H9 (cell line): Measurements from ENCODE around the gene TLX1. TPM values are rescaled to one million over a fixed set of nuclear protein-coding genes. Genes with fewer than 3 reads are reported as not detected.

Experiments
- DNase-seq: peaks from one replicate; pipeline ENCODE4 v3.0.0-alpha.2; 2017
- H2AFZ ChIP-seq: one replicate; pipeline ENCODE4 v1.6.1; 2013; ENCODE audit warnings: mild to moderate bottlenecking, low read length, control low read depth, moderate library complexity
- H2AK5ac ChIP-seq: 2 replicates; pipeline ENCODE4 v1.6.1; 2013; ENCODE audit warnings: low read length, control low read depth, mixed read lengths; ENCODE audit not compliant: insufficient read length
- H2BK120ac ChIP-seq: one replicate; pipeline ENCODE4 v1.6.1; 2013; ENCODE audit warnings: low read depth, mild to moderate bottlenecking, low read length, control low read depth, inconsistent platforms; ENCODE audit not compliant: poor library complexity, severe bottlenecking
- H2BK12ac ChIP-seq: 2 replicates; pipeline ENCODE4 v1.6.1; 2013; ENCODE audit warnings: low read length, control low read depth, mixed read lengths, low read depth; ENCODE audit not compliant: insufficient read length
- H2BK15ac ChIP-seq: 2 replicates; pipeline ENCODE4 v1.6.1; 2013; ENCODE audit warnings: low read depth, low read length, control low read depth
- H2BK20ac ChIP-seq: one replicate; pipeline ENCODE4 v1.6.1; 2013; ENCODE audit warnings: low read depth, mild to moderate bottlenecking, low read length, control low read depth, inconsistent platforms; ENCODE audit not compliant: poor library complexity, severe bottlenecking
- H2BK5ac ChIP-seq: 2 replicates; pipeline ENCODE4 v1.6.1; 2013; ENCODE audit warnings: low read length, control low read depth, mixed read lengths; ENCODE audit not compliant: insufficient read length
- H3K14ac ChIP-seq: 2 replicates; pipeline ENCODE4 v1.6.1; 2013; ENCODE audit warnings: low read length, control low read depth; ENCODE audit not compliant: insufficient read depth
- H3K18ac ChIP-seq: 2 replicates; pipeline ENCODE4 v1.6.1; 2013; ENCODE audit warnings: low read depth, mild to moderate bottlenecking, mixed read lengths, low read length, control low read depth; ENCODE audit not compliant: insufficient read length
- H3K23ac ChIP-seq: 2 replicates; pipeline ENCODE4 v1.6.1; 2013; ENCODE audit warnings: low read length, control low read depth, mixed read lengths, low read depth; ENCODE audit not compliant: insufficient read length
- H3K23me2 ChIP-seq: 2 replicates; pipeline ENCODE4 v1.6.1; 2013; ENCODE audit warnings: low read depth, mild to moderate bottlenecking, mixed read lengths, low read length, control low read depth; ENCODE audit not compliant: insufficient read length, poor library complexity, severe bottlenecking
- H3K27ac ChIP-seq: 2 replicates; pipeline ENCODE4 v1.5.1; 2013; ENCODE audit warnings: low read length, control low read depth, mixed read lengths, low read depth; ENCODE audit not compliant: insufficient read length
- H3K27me3 ChIP-seq: 2 replicates; pipeline ENCODE4 v1.6.1; 2013; ENCODE audit warnings: low read length, control low read depth, inconsistent platforms; ENCODE audit not compliant: insufficient read depth
- H3K4ac ChIP-seq: 2 replicates; pipeline ENCODE4 v1.6.1; 2013; ENCODE audit warnings: low read depth, mild to moderate bottlenecking, control low read depth, inconsistent platforms, low read length, moderate library complexity
- H3K4me1 ChIP-seq: 2 replicates; pipeline ENCODE4 v1.6.1; 2013; ENCODE audit warnings: low read length, control low read depth, inconsistent platforms; ENCODE audit not compliant: insufficient read depth
- H3K4me2 ChIP-seq: 2 replicates; pipeline ENCODE4 v1.6.1; 2013; ENCODE audit warnings: low read length, control low read depth, mixed read lengths; ENCODE audit not compliant: insufficient read length, insufficient read depth
- H3K56ac ChIP-seq: 2 replicates; pipeline ENCODE4 v1.6.1; 2013; ENCODE audit warnings: low read depth, mild to moderate bottlenecking, mixed read lengths, low read length, control low read depth; ENCODE audit not compliant: insufficient read length
- H3K79me1 ChIP-seq: 2 replicates; pipeline ENCODE4 v1.6.1; 2013; ENCODE audit warnings: low read depth, mild to moderate bottlenecking, moderate library complexity, low read length, control low read depth, inconsistent platforms; ENCODE audit not compliant: insufficient read depth, poor library complexity, severe bottlenecking
- H3K79me2 ChIP-seq: 2 replicates; pipeline ENCODE4 v1.6.1; 2013; ENCODE audit warnings: low read length, control low read depth, inconsistent platforms; ENCODE audit not compliant: insufficient read depth
- H3K9ac ChIP-seq: 2 replicates; pipeline ENCODE4 v1.6.1; 2013; ENCODE audit warnings: low read length, control low read depth, mixed read lengths; ENCODE audit not compliant: insufficient read length; ENCODE audit errors: extremely low read depth
- H3K9me3 ChIP-seq: one replicate; pipeline ENCODE4 v1.6.1; 2013; ENCODE audit warnings: low read depth, low read length, inconsistent platforms; ENCODE audit not compliant: control insufficient read depth
- H3T11ph ChIP-seq: one replicate; pipeline ENCODE4 v1.6.1; 2013; ENCODE audit warnings: mild to moderate bottlenecking, low read length, control low read depth, inconsistent platforms
- H4K20me1 ChIP-seq: one replicate; pipeline ENCODE4 v1.6.1; 2013; ENCODE audit not compliant: control insufficient read depth, insufficient read length, insufficient read depth
- H4K5ac ChIP-seq: 2 replicates; pipeline ENCODE4 v1.6.1; 2013; ENCODE audit warnings: low read depth, mild to moderate bottlenecking, mixed read lengths, low read length, control low read depth; ENCODE audit not compliant: insufficient read length
- H4K8ac ChIP-seq: replicated peaks from 2 replicates; pipeline ENCODE4 v1.6.1; 2013; ENCODE audit warnings: low read length, control low read depth, mixed read lengths, low read depth; ENCODE audit not compliant: insufficient read length
- H4K91ac ChIP-seq: 2 replicates; pipeline ENCODE4 v1.6.1; 2013; ENCODE audit warnings: low read depth, mild to moderate bottlenecking, moderate library complexity, mixed read lengths, low read length, control low read depth; ENCODE audit not compliant: insufficient read length
- H3K27ac Mint-ChIP-seq, 3 experiments: 2 replicates in 2 of 3; 3 replicates in 1 of 3; pipeline ENCODE4 v1.8.0; 2020 to 2021; ENCODE audit warnings: mixed read lengths in 3 of 3, mild to moderate bottlenecking in 1 of 3, moderate library complexity in 1 of 3
- H3K27me3 Mint-ChIP-seq: 2 replicates; pipeline ENCODE4 v1.8.0; 2021; ENCODE audit warnings: low read depth, mild to moderate bottlenecking, moderate library complexity, mixed read lengths
- H3K36me3 Mint-ChIP-seq, 3 experiments: 2 replicates in 2 of 3; 3 replicates in 1 of 3; pipeline ENCODE4 v1.8.0; 2020 to 2021; ENCODE audit warnings: low read depth in 3 of 3, mixed read lengths in 3 of 3; ENCODE audit not compliant: insufficient read depth in 1 of 3
- H3K4me1 Mint-ChIP-seq, 2 experiments: 2 replicates each; pipeline ENCODE4 v1.8.0; 2020; ENCODE audit warnings: mixed read lengths in 2 of 2
- H3K4me3 Mint-ChIP-seq, 2 experiments: 2 replicates in 1 of 2; 3 replicates in 1 of 2; pipeline ENCODE4 v1.8.0; 2020 to 2021; ENCODE audit warnings: mild to moderate bottlenecking in 2 of 2, mixed read lengths in 2 of 2, moderate library complexity in 1 of 2
- H3K9me3 Mint-ChIP-seq, 2 experiments: 2 replicates in 1 of 2; 3 replicates in 1 of 2; pipeline ENCODE4 v1.8.0; 2020; ENCODE audit warnings: mild to moderate bottlenecking in 2 of 2, mixed read lengths in 2 of 2, moderate library complexity in 1 of 2
- CTCF ChIP-seq: fragments of 200-600 bp; sonication (generic); conservative IDR thresholded peaks from 3 replicates; pipeline ENCODE4 v1.8.0; 2021; ENCODE audit warnings: antibody characterized with exemption, mild to moderate bottlenecking
- WGBS: extraction: QIAGEN DNeasy Blood & Tissue Kit; methylation state at CpG from one replicate; pipeline ENCODE4 v1.1.7; 2013; ENCODE audit warnings: missing lambda C conversion rate, low lambda C conversion rate, mixed read lengths; ENCODE audit not compliant: insufficient read length; ENCODE audit errors: extremely low coverage; 5-methylcytosine and 5-hydroxymethylcytosine counted together
- total RNA-seq: library from RNA; stranded (reverse); gene quantifications from 2 replicates; pipeline ENCODE4 v1.2.1, GENCODE V29; 2021

Gene TLX1
- total RNA-seq, 1 experiment from 2014 or later: not detected

- Mint-ChIP-seq H3K4me3 (peak overlapping the region in 1 of 2 experiments; percentile 71; a peak in 2 of 5 replicates), H3K27ac (no peak overlapping the region), H3K4me1 (peaks cover 12 to 35% of the 10 kb centered on the region in 2 experiments), H3K9me3 (peaks cover 2 to 20% of the 10 kb centered on the region in 2 experiments; a peak in 3 of 5 replicates), H3K36me3 (no peaks in the 10 kb centered on the region; a peak in 1 of 7 replicates), H3K27me3 (peaks cover 99% of the 10 kb centered on the region)
- Histone ChIP-seq H3K18ac (no peak overlapping the region), H3K4ac (no peak overlapping the region), H2BK120ac (no peak overlapping the region), H3K56ac (no peak overlapping the region), H3K9me3 (no peaks in the 10 kb centered on the region), H3T11ph (no peak overlapping the region), H3K9ac (no peak overlapping the region), H2BK5ac (no peak overlapping the region), H2AFZ (no peak overlapping the region), H4K5ac (no peak overlapping the region), H2BK15ac (no peak overlapping the region), H3K79me2 (no peaks in the 10 kb centered on the region), H4K91ac (no peak overlapping the region), H3K27ac (no peak overlapping the region), H4K20me1 (no peaks in the 10 kb centered on the region), H2AK5ac (no peak overlapping the region), H3K79me1 (no peaks in the 10 kb centered on the region), H3K27me3 (peaks cover 98% of the 10 kb centered on the region), H3K23ac (no peak overlapping the region), H2BK12ac (no peak overlapping the region), H4K8ac (no peak overlapping the region), H2BK20ac (no peak overlapping the region), H3K23me2 (no peaks in the 10 kb centered on the region), H3K14ac (no peak overlapping the region), H3K4me1 (no peaks in the 10 kb centered on the region), H3K4me2 (no peak overlapping the region)
- no peak for TF ChIP-seq CTCF
- whole genome bisulfite sequencing: no CpG with 5 or more reads among the region's 39 CpGs
- DNase-seq: no peak
These were observed 999 bp downstream of the TLX1 start for GRCh38 chr10:101131962-101132635.
